Natural killer cell (primary cell): ENCODE data around the gene FCER1G. TPM values are rescaled to one million over a fixed set of nuclear protein-coding genes. Genes with fewer than 3 reads are reported as not detected.
"Not testable (repeated sequence)": the region's sequence is repeated elsewhere in the genome, so short reads cannot be mapped to it uniquely, and the experiment has no call there.

Experiments used
- ATAC-seq, 3 donors: fragments of 150-1000 bp in 2 of 3; fragments of 200-7000 bp in 1 of 3; cut with Tn5 transposase; 1 replicate in 1 of 3; 2 replicates in 2 of 3; pipeline ENCODE4 v1.10.0; 2021; ENCODE audit warnings: mild to moderate bottlenecking in 2 of 3, moderate library complexity in 2 of 3
- DNase-seq, 2 donors: peaks; one replicate each; pipeline versions ENCODE4 v3.0.0 to v3.0.0-alpha.2; 2013 to 2021; ENCODE audit warnings: mixed read lengths in 1 of 2
- H3K27ac ChIP-seq: one replicate; pipeline ENCODE4 v1.5.1; 2013; ENCODE audit warnings: mild to moderate bottlenecking, low read length
- H3K27me3 ChIP-seq: one replicate; pipeline ENCODE4 v1.6.1; 2013; ENCODE audit warnings: low read length; ENCODE audit not compliant: control insufficient read depth, insufficient read depth
- H3K36me3 ChIP-seq: one replicate; pipeline ENCODE4 v1.6.1; 2013; ENCODE audit warnings: low read length; ENCODE audit not compliant: control insufficient read depth, insufficient read depth
- H3K4me1 ChIP-seq: one replicate; pipeline ENCODE4 v1.6.1; 2013; ENCODE audit warnings: low read length; ENCODE audit not compliant: control insufficient read depth, insufficient read depth
- H3K4me3 ChIP-seq: one replicate; pipeline ENCODE4 v1.5.1; 2013; ENCODE audit warnings: low read length
- H3K9me3 ChIP-seq: one replicate; pipeline ENCODE4 v1.6.1; 2013; ENCODE audit warnings: low read length; ENCODE audit not compliant: control insufficient read depth, insufficient read depth
- H3K27ac Mint-ChIP-seq, 2 donors: one replicate each; pipeline ENCODE4 v1.8.0; 2022; ENCODE audit warnings: mild to moderate bottlenecking in 2 of 2, mixed read lengths in 2 of 2, moderate library complexity in 1 of 2
- H3K27me3 Mint-ChIP-seq, 2 donors: one replicate each; pipeline ENCODE4 v1.8.0; 2022; ENCODE audit warnings: low read depth in 2 of 2, mixed read lengths in 2 of 2
- H3K36me3 Mint-ChIP-seq: one replicate; pipeline ENCODE4 v1.8.0; 2022; ENCODE audit warnings: mixed read lengths
- H3K4me1 Mint-ChIP-seq, 2 donors: one replicate each; pipeline ENCODE4 v1.8.0; 2022; ENCODE audit warnings: mixed read lengths in 2 of 2
- H3K4me3 Mint-ChIP-seq: one replicate; pipeline ENCODE4 v1.8.0; 2022; ENCODE audit warnings: mild to moderate bottlenecking, moderate library complexity, mixed read lengths
- H3K9me3 Mint-ChIP-seq, 2 donors: one replicate each; pipeline ENCODE4 v1.8.0; 2022; ENCODE audit warnings: mixed read lengths in 2 of 2
- WGBS: methylation state at CpG from one replicate; pipeline ENCODE4 v1.1.7; 2013; ENCODE audit warnings: missing lambda C conversion rate; ENCODE audit not compliant: insufficient coverage; 5-methylcytosine and 5-hydroxymethylcytosine counted together
- intact Hi-C: fragments of 100-400 bp; cut with micrococcal nuclease; formaldehyde crosslinking; loops from one replicate; pipeline ENCODE4 v1.14.2; 2022
- total RNA-seq, 4 donors: library from RNA; stranded (reverse); fragments of 120-200 nt in 1 of 4; gene quantifications; one replicate each; pipeline versions ENCODE4 v1.2.3 to v1.2.4, GENCODE V29; 2013 to 2022
- TF ChIP-seq, protein P1 (sequence below): fragments of 200-600 bp; IDR thresholded peaks from one replicate; pipeline ENCODE4 v1.8.0; 2022; ENCODE audit warnings: antibody characterized with exemption

Gene FCER1G
- total RNA-seq, 3 donors from 2014 or later (not counting 1 experiment from before 2014, with no cell fraction given) = 226 to 281 (median 259) TPM

GRCh38 chr1:161238039-161238473, 23.0 kb downstream of the FCER1G start, which contains the start of gene NR1I3:
NR1I3 (minus strand) TSS chr1:161238203; CDS start chr1:161236565, 1,638 bp downstream.
- Mint-ChIP-seq H3K4me3 (no peak within 1 kb of the TSS), H3K9me3 (no peaks in the 10 kb centered on the region), H3K27me3 (peaks cover 3 to 12% of the 10 kb centered on the region in 2 donors), H3K4me1 (no peaks in the 10 kb centered on the region), H3K36me3 (no peaks in the 10 kb centered on the region), H3K27ac (no peak within 1 kb of the TSS)
- no peaks in the 10 kb centered on the region for H3K9me3 ChIP-seq
- no peaks in the 10 kb centered on the region for H3K36me3 ChIP-seq
- intact Hi-C loops = no loop called here
- ATAC-seq = no peak
- H3K27me3 ChIP-seq = no peaks in the 10 kb centered on the region
- TF ChIP-seq, protein P1, sequence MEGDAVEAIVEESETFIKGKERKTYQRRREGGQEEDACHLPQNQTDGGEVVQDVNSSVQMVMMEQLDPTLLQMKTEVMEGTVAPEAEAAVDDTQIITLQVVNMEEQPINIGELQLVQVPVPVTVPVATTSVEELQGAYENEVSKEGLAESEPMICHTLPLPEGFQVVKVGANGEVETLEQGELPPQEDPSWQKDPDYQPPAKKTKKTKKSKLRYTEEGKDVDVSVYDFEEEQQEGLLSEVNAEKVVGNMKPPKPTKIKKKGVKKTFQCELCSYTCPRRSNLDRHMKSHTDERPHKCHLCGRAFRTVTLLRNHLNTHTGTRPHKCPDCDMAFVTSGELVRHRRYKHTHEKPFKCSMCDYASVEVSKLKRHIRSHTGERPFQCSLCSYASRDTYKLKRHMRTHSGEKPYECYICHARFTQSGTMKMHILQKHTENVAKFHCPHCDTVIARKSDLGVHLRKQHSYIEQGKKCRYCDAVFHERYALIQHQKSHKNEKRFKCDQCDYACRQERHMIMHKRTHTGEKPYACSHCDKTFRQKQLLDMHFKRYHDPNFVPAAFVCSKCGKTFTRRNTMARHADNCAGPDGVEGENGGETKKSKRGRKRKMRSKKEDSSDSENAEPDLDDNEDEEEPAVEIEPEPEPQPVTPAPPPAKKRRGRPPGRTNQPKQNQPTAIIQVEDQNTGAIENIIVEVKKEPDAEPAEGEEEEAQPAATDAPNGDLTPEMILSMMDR = no peak
- 91% methylated on average over 4 of the region's 4 CpGs for WGBS
- H3K4me3 ChIP-seq = no peak within 1 kb of the TSS
- H3K4me1 ChIP-seq = no peaks in the 10 kb centered on the region
- DNase-seq = no peak
- H3K27ac ChIP-seq = no peak within 1 kb of the TSS

DNA sequence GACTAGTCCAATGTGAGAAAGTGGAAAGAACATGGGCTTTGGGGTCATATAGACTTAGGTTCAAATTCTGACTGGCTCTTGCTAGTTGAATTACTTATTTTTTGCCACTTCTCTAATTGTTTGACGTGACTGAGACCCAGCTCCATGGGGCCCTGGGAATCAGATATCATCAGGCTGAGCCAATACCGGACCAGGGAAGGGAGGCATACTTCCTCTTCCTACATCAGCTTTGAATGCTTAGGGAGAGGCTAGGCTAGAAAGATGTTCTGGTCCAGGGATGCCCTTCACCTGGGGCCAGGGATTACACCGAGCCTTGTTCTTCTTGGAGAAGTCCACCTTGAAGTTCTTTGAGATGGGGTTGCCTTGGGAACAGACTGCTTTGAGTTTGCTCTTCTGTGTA, 26.6 kb downstream of the FCER1G start:
- Mint-ChIP-seq H3K27me3 (peaks cover 3 to 12% of the 10 kb centered on the region in 2 donors), H3K4me1 (no peaks in the 10 kb centered on the region), H3K27ac (no peak overlapping the region), H3K4me3 (no peak overlapping the region), H3K36me3 (no peaks in the 10 kb centered on the region), H3K9me3 (no peaks in the 10 kb centered on the region)
- no peak overlapping the region for H3K27ac ChIP-seq
- H3K36me3 ChIP-seq = no peaks in the 10 kb centered on the region
- no peak overlapping the region for H3K4me3 ChIP-seq
- ATAC-seq (no peak), DNase-seq (no peak)
- no peaks in the 10 kb centered on the region for H3K4me1 ChIP-seq
- 87% methylated on average over 3 of the region's 3 CpGs for WGBS
- no peaks in the 10 kb centered on the region for H3K9me3 ChIP-seq
- TF ChIP-seq, protein P1 = no peak
- intact Hi-C loops = no loop called here
- H3K27me3 ChIP-seq = no peaks in the 10 kb centered on the region

- H3K27ac Mint-ChIP-seq = no peak overlapping the region
- TF ChIP-seq, protein P1 = no peak
- ATAC-seq = no peak
- intact Hi-C loops = no loop called here
- no peak for DNase-seq
- H3K36me3 Mint-ChIP-seq = no peaks in the 10 kb centered on the region
- H3K4me1 Mint-ChIP-seq = no peaks in the 10 kb centered on the region
- WGBS = 32% methylated on average over 2 of the region's 2 CpGs
- no peaks in the 10 kb centered on the region for H3K9me3 ChIP-seq
- peaks cover 3 to 12% of the 10 kb centered on the region in 2 donors for H3K27me3 Mint-ChIP-seq
- no peak overlapping the region for H3K4me3 Mint-ChIP-seq
- H3K4me3 ChIP-seq = no peak overlapping the region
- H3K27ac ChIP-seq = no peak overlapping the region
- no peaks in the 10 kb centered on the region for H3K27me3 ChIP-seq
- no peaks in the 10 kb centered on the region for H3K9me3 Mint-ChIP-seq
- no peaks in the 10 kb centered on the region for H3K36me3 ChIP-seq
- H3K4me1 ChIP-seq = no peaks in the 10 kb centered on the region
Measured at GRCh38 chr1:161242313-161242712, 27.2 kb downstream of the FCER1G start.

DNA sequence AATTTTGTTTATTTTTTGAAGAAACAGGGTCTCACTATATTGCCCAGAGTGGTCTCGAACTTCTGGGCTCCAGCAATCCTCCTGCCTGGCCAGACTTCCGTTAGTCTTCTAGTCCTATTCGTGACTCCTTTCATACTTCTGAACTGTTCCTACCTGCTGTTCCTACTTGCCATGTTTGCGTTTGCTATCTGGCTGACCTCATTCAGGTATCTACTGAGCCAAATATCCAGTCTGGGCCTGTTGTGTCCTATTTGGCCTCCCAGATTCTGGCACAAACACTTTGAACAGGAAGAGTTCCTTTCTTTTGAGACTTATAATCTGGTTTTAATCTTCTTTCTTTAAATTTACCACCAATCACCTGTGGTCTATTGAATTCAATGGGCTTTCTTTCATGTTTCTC, 29.8 kb downstream of the FCER1G start:
- TF ChIP-seq, protein P1 = no peak
- Mint-ChIP-seq H3K9me3 (no peaks in the 10 kb centered on the region), H3K4me3 (no peak overlapping the region), H3K27ac (no peak overlapping the region), H3K4me1 (no peaks in the 10 kb centered on the region), H3K27me3 (peaks cover 2 to 9% of the 10 kb centered on the region in 2 donors), H3K36me3 (no peaks in the 10 kb centered on the region)
- no peaks in the 10 kb centered on the region for H3K36me3 ChIP-seq
- ATAC-seq (no peak), DNase-seq (no peak)
- H3K27ac ChIP-seq = no peak overlapping the region
- H3K4me3 ChIP-seq = no peak overlapping the region
- H3K4me1 ChIP-seq = no peaks in the 10 kb centered on the region
- 96% methylated on average over 4 of the region's 4 CpGs for WGBS
- no peaks in the 10 kb centered on the region for H3K9me3 ChIP-seq
- intact Hi-C loops = no loop called here
- H3K27me3 ChIP-seq = no peaks in the 10 kb centered on the region

DNA sequence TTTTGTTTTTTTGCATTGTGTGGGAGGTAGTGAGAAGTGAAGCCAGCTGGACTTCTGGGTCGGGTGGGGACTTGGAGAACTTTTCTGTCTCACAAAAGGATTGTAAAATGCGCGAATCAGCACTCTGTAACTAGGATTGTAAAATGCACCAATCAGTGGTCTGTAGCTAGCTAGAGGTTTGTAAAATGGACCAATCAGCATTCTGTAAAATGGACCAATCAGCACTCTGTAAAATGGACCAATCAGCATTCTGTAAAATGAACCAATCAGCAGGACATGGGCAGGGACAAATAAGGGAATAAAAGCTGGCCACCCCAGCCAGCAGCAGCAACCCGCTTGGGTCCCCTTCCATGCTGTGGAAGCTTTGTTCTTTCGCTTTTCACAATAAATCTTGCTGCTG, 35.0 kb downstream of the FCER1G start:
- H3K27me3 ChIP-seq, H3K4me3 Mint-ChIP-seq, H3K36me3 ChIP-seq, H3K36me3 Mint-ChIP-seq, H3K4me3 ChIP-seq, DNase-seq, H3K27ac Mint-ChIP-seq, H3K9me3 Mint-ChIP-seq, H3K27me3 Mint-ChIP-seq, H3K9me3 ChIP-seq, H3K4me1 ChIP-seq, ATAC-seq, H3K27ac ChIP-seq, intact Hi-C loops, H3K4me1 Mint-ChIP-seq: not testable (repeated sequence)
- 92% methylated on average over 5 of the region's 5 CpGs for WGBS
